CD4-positive, alpha-beta T cell treated with Interleukin-4 for 4 hours (primary cell): ENCODE measurements around the gene KANSL1.

ENCODE experiments used
- DNase-seq: peaks from one replicate; pipeline ENCODE4 v3.0.0-alpha.2; 2020

Gene KANSL1

GRCh38 chr17:46060461-46060860 is 132.8 kb downstream of the KANSL1 start:
- DNase-seq = no peak

- DNase-seq = no peak
Observed at GRCh38 chr17:46059486-46059885, 133.7 kb downstream of the KANSL1 start.

DNA sequence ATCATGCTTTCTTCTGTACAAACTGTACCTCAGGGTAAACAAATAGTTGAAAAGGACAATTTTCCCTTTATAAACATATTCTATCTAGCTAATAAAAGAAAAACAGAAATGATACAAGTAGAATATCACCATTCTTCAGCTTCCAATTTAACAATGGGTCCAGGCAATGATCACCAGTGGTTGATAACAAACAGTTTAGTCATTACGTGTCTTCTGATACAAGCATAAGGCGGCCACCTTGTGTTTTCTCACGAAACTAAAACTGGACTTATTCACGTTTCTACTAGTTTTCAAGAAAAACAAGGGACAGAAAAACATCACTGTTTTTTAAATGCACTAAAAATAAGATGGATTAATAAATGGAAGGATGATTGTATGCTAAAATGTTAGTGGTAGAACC is 135.9 kb downstream of the KANSL1 start:
- no peak for DNase-seq

DNA sequence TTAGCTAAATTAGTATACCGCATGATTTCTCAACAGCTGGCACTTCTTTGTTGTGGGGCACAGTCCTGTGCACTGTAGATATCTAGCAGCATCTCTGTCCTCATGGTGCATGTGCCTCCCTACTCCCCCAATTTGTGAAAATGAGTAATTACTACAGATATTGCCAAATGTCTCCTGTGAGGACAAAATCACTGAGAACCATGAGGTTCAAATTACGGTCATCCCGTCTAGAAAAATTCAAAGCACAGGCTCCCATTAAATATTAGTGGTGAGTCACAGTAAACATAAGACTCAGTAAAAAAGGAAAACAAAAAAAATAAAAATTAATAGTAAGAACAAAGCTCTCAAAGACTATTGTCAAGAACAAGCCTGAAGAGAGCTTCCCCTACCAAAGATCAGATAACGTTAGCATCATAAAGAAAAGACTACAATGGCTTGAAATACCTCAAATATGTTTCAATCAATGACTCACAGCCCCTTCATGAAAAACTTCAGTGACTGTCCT is 136.4 kb downstream of the KANSL1 start:
- DNase-seq = no peak

GRCh38 chr17:46053911-46054534 is 139.2 kb downstream of the KANSL1 start:
- DNase-seq = no peak

GRCh38 chr17:46049656-46050055 is 143.6 kb downstream of the KANSL1 start:
- DNase-seq = no peak

DNA sequence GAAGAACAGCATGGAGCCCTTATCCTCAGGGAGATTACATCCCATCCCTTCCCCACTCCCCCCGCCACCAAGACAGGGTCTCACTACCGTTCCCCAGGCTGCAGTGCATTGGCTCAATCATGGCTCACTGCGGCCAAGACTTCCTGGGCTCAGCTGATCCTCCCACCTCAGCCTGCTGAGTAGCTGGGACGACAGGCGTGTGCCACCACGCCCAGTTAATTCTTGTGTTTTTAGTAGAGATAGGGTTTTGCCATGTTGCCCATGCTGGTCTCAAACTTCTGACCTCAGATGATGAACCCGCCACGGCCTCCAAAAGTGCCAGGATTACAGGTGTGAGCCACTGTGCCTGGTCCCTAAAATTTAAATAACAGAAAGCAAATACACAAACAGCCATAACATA is 145.4 kb downstream of the KANSL1 start:
- DNase-seq = no peak

DNA sequence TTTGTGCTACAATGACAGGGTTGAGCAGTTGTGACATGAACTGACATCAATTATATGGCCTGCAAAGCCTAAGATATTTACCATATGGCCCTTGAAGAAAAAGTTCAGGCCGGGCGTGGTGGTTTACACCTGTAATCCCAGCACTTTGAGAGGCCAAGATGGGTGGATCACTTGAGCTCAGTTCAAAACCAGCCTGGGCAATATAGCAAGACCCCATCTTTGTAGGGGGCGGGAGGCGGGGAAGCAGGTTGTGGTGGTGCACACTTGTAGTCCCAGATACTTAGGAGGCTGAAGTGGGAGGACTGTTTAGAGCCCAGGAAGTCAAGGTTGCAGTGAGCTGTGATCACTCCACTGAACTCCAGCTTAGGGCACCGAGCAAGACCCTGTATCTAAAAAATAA is 145.8 kb downstream of the KANSL1 start:
- no peak for DNase-seq

GRCh38 chr17:46046957-46047356 is 146.3 kb downstream of the KANSL1 start:
- no peak for DNase-seq

- DNase-seq = no peak
Observed at GRCh38 chr17:46045639-46046038, 147.6 kb downstream of the KANSL1 start.

GRCh38 chr17:46044989-46045388 is 148.2 kb downstream of the KANSL1 start:
- no peak for DNase-seq

GRCh38 chr17:46044286-46044928 is 148.8 kb downstream of the KANSL1 start:
- DNase-seq = peak; percentile 68

GRCh38 chr17:46043606-46044005 is 149.6 kb downstream of the KANSL1 start:
- no peak for DNase-seq

DNA sequence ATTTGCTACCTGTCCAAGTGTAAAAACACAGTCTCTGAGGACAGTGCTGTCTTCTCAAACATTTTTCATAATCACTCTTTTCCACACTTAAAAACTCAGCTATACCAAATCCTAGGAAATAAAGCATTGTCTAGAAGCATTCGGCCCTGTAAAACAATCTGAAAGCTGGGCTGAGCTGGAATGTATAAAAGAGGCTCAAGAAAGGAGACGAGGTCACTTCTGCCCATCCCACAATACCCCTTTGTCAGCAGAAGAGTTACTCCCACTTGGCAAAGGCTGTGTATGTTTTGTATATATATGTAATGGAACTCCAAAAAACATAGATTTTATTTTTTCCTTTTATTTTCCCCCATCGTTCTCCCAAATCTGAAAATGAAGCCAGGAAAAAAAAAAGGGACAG is 150.3 kb downstream of the KANSL1 start:
- DNase-seq = no peak

DNA sequence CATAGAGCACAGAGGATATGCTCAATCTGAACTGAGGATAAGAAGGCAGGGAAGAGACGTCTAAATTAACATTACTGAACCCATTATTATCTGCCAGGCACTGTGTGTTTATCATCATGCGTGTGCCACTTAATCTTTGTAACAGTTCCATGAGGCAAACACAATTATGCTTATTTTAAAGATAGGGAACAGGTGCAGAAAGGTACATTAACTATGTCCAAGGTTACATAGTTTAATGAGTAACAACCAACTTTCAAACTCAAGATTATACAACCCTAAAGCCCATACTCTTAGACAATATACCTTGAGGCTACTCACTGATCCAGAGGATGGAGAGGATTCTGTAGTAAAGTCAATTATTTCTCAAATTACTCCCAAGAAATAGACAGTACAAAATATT is 151.0 kb downstream of the KANSL1 start:
- DNase-seq = no peak

- no peak for DNase-seq
Observed at GRCh38 chr17:46039592-46040186, 153.5 kb downstream of the KANSL1 start.

DNA sequence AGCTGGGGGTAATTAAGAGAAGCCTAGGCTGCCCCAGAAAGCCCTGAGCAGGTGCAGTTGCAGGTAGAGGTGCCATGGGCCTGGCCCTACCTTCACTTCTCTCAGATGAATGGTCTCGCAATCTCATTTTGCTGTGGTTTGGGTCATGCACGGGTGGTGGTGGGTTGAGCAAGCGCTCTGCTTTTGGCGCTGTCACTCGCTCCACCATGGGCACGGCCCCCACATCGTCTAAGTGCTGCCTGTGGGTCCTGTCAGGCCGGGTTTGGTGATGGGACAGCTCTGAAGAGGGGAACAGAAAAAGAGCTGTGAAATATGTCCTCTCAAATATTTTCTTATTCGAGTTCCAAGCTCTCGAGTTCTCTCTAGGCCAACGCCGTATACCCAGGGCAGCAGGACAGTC is 154.3 kb downstream of the KANSL1 start:
- DNase-seq = no peak

- no peak for DNase-seq
Observed at GRCh38 chr17:46038414-46038813, 154.8 kb downstream of the KANSL1 start.

DNA sequence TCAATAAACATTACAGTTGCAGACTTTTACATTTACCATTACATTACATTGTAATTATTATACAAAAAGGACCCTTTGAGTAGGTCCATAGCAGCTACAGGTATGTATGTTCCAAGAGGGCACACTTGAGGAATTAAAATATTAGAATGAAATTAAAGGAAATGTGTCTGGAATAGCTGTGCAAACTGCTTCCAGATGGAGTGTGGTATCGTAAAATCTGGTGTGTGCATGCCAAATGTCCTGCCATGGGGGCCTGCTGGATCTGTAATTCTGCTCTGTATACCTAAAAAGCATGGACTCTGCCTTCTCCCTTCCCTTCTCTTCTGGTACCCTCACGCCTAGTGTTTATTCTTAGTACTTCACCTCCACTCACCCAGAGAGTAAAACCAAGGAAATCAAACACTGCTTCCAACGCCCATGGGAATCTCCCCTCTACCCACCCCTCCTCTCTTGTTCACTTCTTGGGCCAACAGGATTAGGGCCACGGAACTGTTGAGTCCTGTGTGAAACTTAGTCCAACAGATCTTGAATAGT is 155.4 kb downstream of the KANSL1 start:
- DNase-seq = no peak

- no peak for DNase-seq
Observed at GRCh38 chr17:46036491-46036890, 156.7 kb downstream of the KANSL1 start.

DNA sequence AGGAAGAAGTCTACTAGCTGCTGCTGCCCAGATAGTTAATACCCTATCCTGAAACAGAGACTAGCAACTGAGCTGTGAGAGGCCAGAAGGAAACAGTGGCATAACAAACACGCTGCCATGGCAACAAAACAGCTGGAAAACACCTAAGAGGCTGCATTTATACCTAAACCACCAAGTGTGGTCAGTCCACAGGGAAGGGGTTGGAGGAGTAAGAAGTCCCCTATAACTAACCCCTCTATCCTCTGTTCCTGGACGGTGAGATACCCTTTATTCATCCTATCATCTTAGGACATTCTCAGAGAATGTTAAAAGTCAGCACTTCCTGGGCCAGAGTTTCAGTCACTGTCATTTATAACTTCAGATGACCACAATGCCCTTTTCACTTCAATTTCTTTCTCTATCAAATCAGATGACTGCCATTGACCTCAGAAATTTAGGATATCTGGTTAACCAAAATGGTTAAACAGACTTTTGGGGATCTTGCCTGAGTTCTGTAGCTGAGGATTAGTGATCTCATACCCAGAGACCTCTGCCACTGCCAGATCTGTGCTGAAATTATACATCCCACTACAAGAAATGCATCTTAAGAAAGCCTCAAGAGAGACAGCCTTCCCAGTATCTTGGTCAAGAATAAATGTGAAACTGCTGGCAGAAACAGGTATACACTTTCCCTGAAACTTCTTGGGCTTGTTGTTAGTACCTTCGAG is 158.0 kb downstream of the KANSL1 start:
- DNase-seq = peak; percentile 64

DNA sequence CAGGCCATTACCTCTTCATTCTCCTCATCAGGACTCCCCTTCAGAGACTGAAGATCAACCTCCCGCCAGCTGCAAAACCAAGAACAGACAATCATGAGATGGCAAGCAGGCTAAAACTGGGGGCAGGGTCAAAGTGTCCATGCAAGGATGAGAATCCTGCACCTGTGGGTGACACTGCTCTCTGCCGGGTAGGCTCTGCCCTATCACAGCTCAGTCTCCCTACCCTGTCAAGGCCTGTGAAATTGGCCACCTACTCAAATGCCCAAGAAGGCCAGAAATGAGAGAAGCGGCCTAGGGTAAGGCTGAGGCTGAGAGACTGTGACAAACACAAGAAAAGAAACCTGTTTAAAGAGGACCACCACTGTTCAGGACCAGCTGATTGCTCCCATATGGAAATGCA is 159.8 kb downstream of the KANSL1 start:
- DNase-seq = no peak

GRCh38 chr17:46032909-46033308 is 160.3 kb downstream of the KANSL1 start:
- no peak for DNase-seq

DNA sequence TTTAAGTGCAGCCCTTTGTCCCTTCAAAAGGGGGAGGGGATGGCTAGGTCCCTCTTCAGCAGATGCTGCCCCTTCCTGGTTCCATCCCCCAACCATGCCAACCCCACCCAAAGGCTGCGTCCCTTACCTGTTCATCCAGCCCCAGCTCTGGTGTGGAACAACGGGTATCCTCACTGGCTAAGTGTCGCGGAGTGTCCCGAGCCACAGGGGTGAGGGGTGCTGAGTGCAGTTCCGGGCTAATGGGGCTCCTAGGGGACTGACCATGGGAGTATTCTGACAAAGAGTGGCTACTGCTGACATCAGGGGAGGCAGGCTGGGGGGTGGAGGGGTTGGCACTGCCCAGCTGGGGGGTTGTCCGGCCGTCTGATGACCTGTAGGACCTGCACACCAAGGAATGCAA is 161.3 kb downstream of the KANSL1 start:
- DNase-seq = no peak
